ENCODE measurements around the gene UBE3A.

UBE3A gene

GRCh38 chr15:25402342-25402741 is 36.5 kb downstream of the UBE3A start:
- no peak for DNase-seq (ENCODE audit: low read depth)

GRCh38 chr15:25401501-25401900 is 37.3 kb downstream of the UBE3A start:
- DNase-seq (ENCODE audit: low read depth): no peak

GRCh38 chr15:25397100-25397499 is 41.7 kb downstream of the UBE3A start:
- DNase-seq (ENCODE audit: low read depth): no peak

GRCh38 chr15:25394898-25395297 is 43.9 kb downstream of the UBE3A start:
- no peak for DNase-seq (ENCODE audit: low read depth)

GRCh38 chr15:25392806-25393205 is 46.0 kb downstream of the UBE3A start:
- no peak for DNase-seq (ENCODE audit: low read depth)

GRCh38 chr15:25391971-25392721 is 46.7 kb downstream of the UBE3A start:
- no peak for DNase-seq (ENCODE audit: low read depth)

- DNase-seq (ENCODE audit: low read depth): no peak
Measured at GRCh38 chr15:25385986-25386385, 52.8 kb downstream of the UBE3A start.

- DNase-seq (ENCODE audit: low read depth): no peak
Measured at GRCh38 chr15:25381579-25381978, 57.2 kb downstream of the UBE3A start.

GRCh38 chr15:25378501-25378901 is 60.3 kb downstream of the UBE3A start:
- no peak for DNase-seq (ENCODE audit: low read depth)

- DNase-seq (ENCODE audit: low read depth): no peak
Measured at GRCh38 chr15:25375557-25375956, 63.3 kb downstream of the UBE3A start.

- DNase-seq (ENCODE audit: low read depth): no peak
Measured at GRCh38 chr15:25374143-25374542, 64.7 kb downstream of the UBE3A start.

- DNase-seq (ENCODE audit: low read depth): no peak
Measured at GRCh38 chr15:25372298-25372697, 66.5 kb downstream of the UBE3A start.

GRCh38 chr15:25368850-25369249 is 70.0 kb downstream of the UBE3A start:
- no peak for DNase-seq (ENCODE audit: low read depth)

- no peak for DNase-seq (ENCODE audit: low read depth)
Measured at GRCh38 chr15:25366058-25366457, 72.8 kb downstream of the UBE3A start.

GRCh38 chr15:25362545-25362944 is 76.3 kb downstream of the UBE3A start:
- DNase-seq (ENCODE audit: low read depth): no peak

- no peak for DNase-seq (ENCODE audit: low read depth)
Measured at GRCh38 chr15:25347707-25348106, 91.1 kb downstream of the UBE3A start.

- no peak for DNase-seq (ENCODE audit: low read depth)
Measured at GRCh38 chr15:25346371-25346770, 92.5 kb downstream of the UBE3A start.

- no peak for DNase-seq (ENCODE audit: low read depth)
Measured at GRCh38 chr15:25345943-25346342, 92.9 kb downstream of the UBE3A start.

- DNase-seq (ENCODE audit: low read depth): no peak
Measured at GRCh38 chr15:25342629-25343028, 96.2 kb downstream of the UBE3A start.

GRCh38 chr15:25339431-25339830 is 99.4 kb downstream of the UBE3A start:
- no peak for DNase-seq (ENCODE audit: low read depth)

- no peak for DNase-seq (ENCODE audit: low read depth)
Measured at GRCh38 chr15:25335279-25335678, 103.5 kb downstream of the UBE3A start.

- DNase-seq (ENCODE audit: low read depth): no peak
Measured at GRCh38 chr15:25333049-25333448, 105.8 kb downstream of the UBE3A start.

GRCh38 chr15:25332306-25332705 is 106.5 kb downstream of the UBE3A start:
- DNase-seq (ENCODE audit: low read depth): no peak

GRCh38 chr15:25331860-25332259 is 107.0 kb downstream of the UBE3A start:
- DNase-seq (ENCODE audit: low read depth): no peak
